H9 (cell line): ENCODE measurements around the gene RBFA. TPM values are rescaled to one million over a fixed set of nuclear protein-coding genes. Genes with fewer than 3 reads are reported as not detected.

Experiments
- DNase-seq: peaks from one replicate; pipeline ENCODE4 v3.0.0-alpha.2; 2017
- H2AFZ ChIP-seq: one replicate; pipeline ENCODE4 v1.6.1; 2013; ENCODE audit warnings: mild to moderate bottlenecking, low read length, control low read depth, moderate library complexity
- H2AK5ac ChIP-seq: 2 replicates; pipeline ENCODE4 v1.6.1; 2013; ENCODE audit warnings: low read length, control low read depth, mixed read lengths; ENCODE audit not compliant: insufficient read length
- H2BK120ac ChIP-seq: one replicate; pipeline ENCODE4 v1.6.1; 2013; ENCODE audit warnings: low read depth, mild to moderate bottlenecking, low read length, control low read depth, inconsistent platforms; ENCODE audit not compliant: poor library complexity, severe bottlenecking
- H2BK12ac ChIP-seq: 2 replicates; pipeline ENCODE4 v1.6.1; 2013; ENCODE audit warnings: low read length, control low read depth, mixed read lengths, low read depth; ENCODE audit not compliant: insufficient read length
- H2BK15ac ChIP-seq: 2 replicates; pipeline ENCODE4 v1.6.1; 2013; ENCODE audit warnings: low read depth, low read length, control low read depth
- H2BK20ac ChIP-seq: one replicate; pipeline ENCODE4 v1.6.1; 2013; ENCODE audit warnings: low read depth, mild to moderate bottlenecking, low read length, control low read depth, inconsistent platforms; ENCODE audit not compliant: poor library complexity, severe bottlenecking
- H2BK5ac ChIP-seq: 2 replicates; pipeline ENCODE4 v1.6.1; 2013; ENCODE audit warnings: low read length, control low read depth, mixed read lengths; ENCODE audit not compliant: insufficient read length
- H3K14ac ChIP-seq: 2 replicates; pipeline ENCODE4 v1.6.1; 2013; ENCODE audit warnings: low read length, control low read depth; ENCODE audit not compliant: insufficient read depth
- H3K18ac ChIP-seq: 2 replicates; pipeline ENCODE4 v1.6.1; 2013; ENCODE audit warnings: low read depth, mild to moderate bottlenecking, mixed read lengths, low read length, control low read depth; ENCODE audit not compliant: insufficient read length
- H3K23ac ChIP-seq: 2 replicates; pipeline ENCODE4 v1.6.1; 2013; ENCODE audit warnings: low read length, control low read depth, mixed read lengths, low read depth; ENCODE audit not compliant: insufficient read length
- H3K23me2 ChIP-seq: 2 replicates; pipeline ENCODE4 v1.6.1; 2013; ENCODE audit warnings: low read depth, mild to moderate bottlenecking, mixed read lengths, low read length, control low read depth; ENCODE audit not compliant: insufficient read length, poor library complexity, severe bottlenecking
- H3K27ac ChIP-seq: 2 replicates; pipeline ENCODE4 v1.5.1; 2013; ENCODE audit warnings: low read length, control low read depth, mixed read lengths, low read depth; ENCODE audit not compliant: insufficient read length
- H3K27me3 ChIP-seq: 2 replicates; pipeline ENCODE4 v1.6.1; 2013; ENCODE audit warnings: low read length, control low read depth, inconsistent platforms; ENCODE audit not compliant: insufficient read depth
- H3K4ac ChIP-seq: 2 replicates; pipeline ENCODE4 v1.6.1; 2013; ENCODE audit warnings: low read depth, mild to moderate bottlenecking, control low read depth, inconsistent platforms, low read length, moderate library complexity
- H3K4me1 ChIP-seq: 2 replicates; pipeline ENCODE4 v1.6.1; 2013; ENCODE audit warnings: low read length, control low read depth, inconsistent platforms; ENCODE audit not compliant: insufficient read depth
- H3K4me2 ChIP-seq: 2 replicates; pipeline ENCODE4 v1.6.1; 2013; ENCODE audit warnings: low read length, control low read depth, mixed read lengths; ENCODE audit not compliant: insufficient read length, insufficient read depth
- H3K56ac ChIP-seq: 2 replicates; pipeline ENCODE4 v1.6.1; 2013; ENCODE audit warnings: low read depth, mild to moderate bottlenecking, mixed read lengths, low read length, control low read depth; ENCODE audit not compliant: insufficient read length
- H3K79me1 ChIP-seq: 2 replicates; pipeline ENCODE4 v1.6.1; 2013; ENCODE audit warnings: low read depth, mild to moderate bottlenecking, moderate library complexity, low read length, control low read depth, inconsistent platforms; ENCODE audit not compliant: insufficient read depth, poor library complexity, severe bottlenecking
- H3K79me2 ChIP-seq: 2 replicates; pipeline ENCODE4 v1.6.1; 2013; ENCODE audit warnings: low read length, control low read depth, inconsistent platforms; ENCODE audit not compliant: insufficient read depth
- H3K9ac ChIP-seq: 2 replicates; pipeline ENCODE4 v1.6.1; 2013; ENCODE audit warnings: low read length, control low read depth, mixed read lengths; ENCODE audit not compliant: insufficient read length; ENCODE audit errors: extremely low read depth
- H3K9me3 ChIP-seq: one replicate; pipeline ENCODE4 v1.6.1; 2013; ENCODE audit warnings: low read depth, low read length, inconsistent platforms; ENCODE audit not compliant: control insufficient read depth
- H3T11ph ChIP-seq: one replicate; pipeline ENCODE4 v1.6.1; 2013; ENCODE audit warnings: mild to moderate bottlenecking, low read length, control low read depth, inconsistent platforms
- H4K20me1 ChIP-seq: one replicate; pipeline ENCODE4 v1.6.1; 2013; ENCODE audit not compliant: control insufficient read depth, insufficient read length, insufficient read depth
- H4K5ac ChIP-seq: 2 replicates; pipeline ENCODE4 v1.6.1; 2013; ENCODE audit warnings: low read depth, mild to moderate bottlenecking, mixed read lengths, low read length, control low read depth; ENCODE audit not compliant: insufficient read length
- H4K8ac ChIP-seq: replicated peaks from 2 replicates; pipeline ENCODE4 v1.6.1; 2013; ENCODE audit warnings: low read length, control low read depth, mixed read lengths, low read depth; ENCODE audit not compliant: insufficient read length
- H4K91ac ChIP-seq: 2 replicates; pipeline ENCODE4 v1.6.1; 2013; ENCODE audit warnings: low read depth, mild to moderate bottlenecking, moderate library complexity, mixed read lengths, low read length, control low read depth; ENCODE audit not compliant: insufficient read length
- H3K27ac Mint-ChIP-seq, 3 experiments: 2 replicates in 2 of 3; 3 replicates in 1 of 3; pipeline ENCODE4 v1.8.0; 2020 to 2021; ENCODE audit warnings: mixed read lengths in 3 of 3, mild to moderate bottlenecking in 1 of 3, moderate library complexity in 1 of 3
- H3K27me3 Mint-ChIP-seq: 2 replicates; pipeline ENCODE4 v1.8.0; 2021; ENCODE audit warnings: low read depth, mild to moderate bottlenecking, moderate library complexity, mixed read lengths
- H3K36me3 Mint-ChIP-seq, 3 experiments: 2 replicates in 2 of 3; 3 replicates in 1 of 3; pipeline ENCODE4 v1.8.0; 2020 to 2021; ENCODE audit warnings: low read depth in 3 of 3, mixed read lengths in 3 of 3; ENCODE audit not compliant: insufficient read depth in 1 of 3
- H3K4me1 Mint-ChIP-seq, 2 experiments: 2 replicates each; pipeline ENCODE4 v1.8.0; 2020; ENCODE audit warnings: mixed read lengths in 2 of 2
- H3K4me3 Mint-ChIP-seq, 2 experiments: 2 replicates in 1 of 2; 3 replicates in 1 of 2; pipeline ENCODE4 v1.8.0; 2020 to 2021; ENCODE audit warnings: mild to moderate bottlenecking in 2 of 2, mixed read lengths in 2 of 2, moderate library complexity in 1 of 2
- H3K9me3 Mint-ChIP-seq, 2 experiments: 2 replicates in 1 of 2; 3 replicates in 1 of 2; pipeline ENCODE4 v1.8.0; 2020; ENCODE audit warnings: mild to moderate bottlenecking in 2 of 2, mixed read lengths in 2 of 2, moderate library complexity in 1 of 2
- WGBS: extraction: QIAGEN DNeasy Blood & Tissue Kit; methylation state at CpG from one replicate; pipeline ENCODE4 v1.1.7; 2013; ENCODE audit warnings: missing lambda C conversion rate, low lambda C conversion rate, mixed read lengths; ENCODE audit not compliant: insufficient read length; ENCODE audit errors: extremely low coverage; 5-methylcytosine and 5-hydroxymethylcytosine counted together
- total RNA-seq: library from RNA; stranded (reverse); gene quantifications from 2 replicates; pipeline ENCODE4 v1.2.1, GENCODE V29; 2021
- TF ChIP-seq, protein P1 (sequence below): fragments of 200-600 bp; sonication (generic); conservative IDR thresholded peaks from 3 replicates; pipeline ENCODE4 v1.8.0; 2021; ENCODE audit warnings: antibody characterized with exemption, mild to moderate bottlenecking

Gene RBFA
- total RNA-seq, 1 experiment from 2014 or later: 42.5 TPM

- no peaks in the 10 kb centered on the region for H3K4me1 ChIP-seq
- no peak overlapping the region for H4K91ac ChIP-seq
- no peak overlapping the region for H3K23ac ChIP-seq
- H2BK120ac ChIP-seq: no peak overlapping the region
- no peak overlapping the region for H2AFZ ChIP-seq
- no peak overlapping the region for H2BK20ac ChIP-seq
- H2BK12ac ChIP-seq: no peak overlapping the region
- no peak overlapping the region for H3K14ac ChIP-seq
- no peak overlapping the region for H2BK5ac ChIP-seq
- H3K9me3 ChIP-seq: no peaks in the 10 kb centered on the region
- H3K9ac ChIP-seq: no peak overlapping the region
- H2AK5ac ChIP-seq: no peak overlapping the region
- H3K36me3 Mint-ChIP-seq: peaks cover 5 to 8% (median 7%) of the 10 kb centered on the region in 3 experiments; a peak in 4 of 7 replicates
- no peaks in the 10 kb centered on the region for H3K79me1 ChIP-seq
- H3K27ac ChIP-seq: no peak overlapping the region
- H3K56ac ChIP-seq: no peak overlapping the region
- TF ChIP-seq, protein P1, sequence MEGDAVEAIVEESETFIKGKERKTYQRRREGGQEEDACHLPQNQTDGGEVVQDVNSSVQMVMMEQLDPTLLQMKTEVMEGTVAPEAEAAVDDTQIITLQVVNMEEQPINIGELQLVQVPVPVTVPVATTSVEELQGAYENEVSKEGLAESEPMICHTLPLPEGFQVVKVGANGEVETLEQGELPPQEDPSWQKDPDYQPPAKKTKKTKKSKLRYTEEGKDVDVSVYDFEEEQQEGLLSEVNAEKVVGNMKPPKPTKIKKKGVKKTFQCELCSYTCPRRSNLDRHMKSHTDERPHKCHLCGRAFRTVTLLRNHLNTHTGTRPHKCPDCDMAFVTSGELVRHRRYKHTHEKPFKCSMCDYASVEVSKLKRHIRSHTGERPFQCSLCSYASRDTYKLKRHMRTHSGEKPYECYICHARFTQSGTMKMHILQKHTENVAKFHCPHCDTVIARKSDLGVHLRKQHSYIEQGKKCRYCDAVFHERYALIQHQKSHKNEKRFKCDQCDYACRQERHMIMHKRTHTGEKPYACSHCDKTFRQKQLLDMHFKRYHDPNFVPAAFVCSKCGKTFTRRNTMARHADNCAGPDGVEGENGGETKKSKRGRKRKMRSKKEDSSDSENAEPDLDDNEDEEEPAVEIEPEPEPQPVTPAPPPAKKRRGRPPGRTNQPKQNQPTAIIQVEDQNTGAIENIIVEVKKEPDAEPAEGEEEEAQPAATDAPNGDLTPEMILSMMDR: no peak
- H3T11ph ChIP-seq: no peak overlapping the region
- no CpG with 5 or more reads among the region's 8 CpGs for WGBS
- H3K4me1 Mint-ChIP-seq: peaks cover 10 to 13% of the 10 kb centered on the region in 2 experiments
- no peak overlapping the region for H3K4me2 ChIP-seq
- H3K27me3 Mint-ChIP-seq: no peaks in the 10 kb centered on the region
- no peak overlapping the region for H3K4me3 Mint-ChIP-seq
- DNase-seq: no peak
- no peak overlapping the region for H3K4ac ChIP-seq
- no peak overlapping the region for H2BK15ac ChIP-seq
- H3K23me2 ChIP-seq: no peaks in the 10 kb centered on the region
- no peak overlapping the region for H3K18ac ChIP-seq
- no peak overlapping the region for H3K27ac Mint-ChIP-seq
- H3K27me3 ChIP-seq: no peaks in the 10 kb centered on the region
- peaks cover 15% of the 10 kb centered on the region in 2 experiments for H3K9me3 Mint-ChIP-seq
- no peak overlapping the region for H4K8ac ChIP-seq
- H4K5ac ChIP-seq: no peak overlapping the region
- no peaks in the 10 kb centered on the region for H4K20me1 ChIP-seq
- H3K79me2 ChIP-seq: no peaks in the 10 kb centered on the region
Observed at GRCh38 chr18:80067321-80067720, 33.1 kb downstream of the RBFA start.
